Left ventricle myocardium inferior (tissue), 1 donor: ENCODE measurements around the gene KLHL6. TPM values are rescaled to one million over a fixed set of nuclear protein-coding genes. Genes with fewer than 3 reads are reported as not detected.
A peak's percentile ranks its signal among the peaks of the same experiment; 100 is the strongest.

ENCODE experiments used
- DNase-seq: peaks from one replicate; pipeline ENCODE4 v3.0.0-alpha.2; 2020
- H3K27ac ChIP-seq: fragments of 200-600 bp; replicated peaks from 2 replicates; pipeline ENCODE4 v1.8.0; 2021
- H3K27me3 ChIP-seq: fragments of 200-600 bp; 2 replicates; pipeline ENCODE4 v1.8.0; 2021; ENCODE audit warnings: low read depth
- H3K36me3 ChIP-seq: fragments of 200-600 bp; 2 replicates; pipeline ENCODE4 v1.8.0; 2021
- H3K4me1 ChIP-seq: fragments of 200-600 bp; 2 replicates; pipeline ENCODE4 v1.8.0; 2021
- H3K4me3 ChIP-seq: fragments of 200-600 bp; 2 replicates; pipeline ENCODE4 v1.8.0; 2021; ENCODE audit warnings: mild to moderate bottlenecking, moderate library complexity
- H3K9me3 ChIP-seq: fragments of 200-600 bp; replicated peaks from 2 replicates; pipeline ENCODE4 v1.8.0; 2021
- intact Hi-C: fragments of 100-400 bp; cut with micrococcal nuclease; formaldehyde crosslinking; loops from one replicate; pipeline ENCODE4 v1.11.0; 2022
- total RNA-seq: library from RNA; stranded (reverse); fragmentation: NEBNext Ultra II Directional; extraction: Animal tissue kit (Norgen Biotek cat#: 25700); gene quantifications from one replicate; pipeline ENCODE4 v1.2.1, GENCODE V29; 2021
- TF ChIP-seq, protein P1 (sequence below): fragments of 200-600 bp; IDR thresholded peaks from 2 replicates; pipeline ENCODE4 v1.8.0; 2021; ENCODE audit warnings: antibody characterized with exemption, mild to moderate bottlenecking, borderline replicate concordance
- donor health status: DM: no; HTN: yes; CAD: no; lungs with severe emphysema.

KLHL6 gene
- total RNA-seq, 1 donor from 2014 or later: 0.69 TPM

DNA sequence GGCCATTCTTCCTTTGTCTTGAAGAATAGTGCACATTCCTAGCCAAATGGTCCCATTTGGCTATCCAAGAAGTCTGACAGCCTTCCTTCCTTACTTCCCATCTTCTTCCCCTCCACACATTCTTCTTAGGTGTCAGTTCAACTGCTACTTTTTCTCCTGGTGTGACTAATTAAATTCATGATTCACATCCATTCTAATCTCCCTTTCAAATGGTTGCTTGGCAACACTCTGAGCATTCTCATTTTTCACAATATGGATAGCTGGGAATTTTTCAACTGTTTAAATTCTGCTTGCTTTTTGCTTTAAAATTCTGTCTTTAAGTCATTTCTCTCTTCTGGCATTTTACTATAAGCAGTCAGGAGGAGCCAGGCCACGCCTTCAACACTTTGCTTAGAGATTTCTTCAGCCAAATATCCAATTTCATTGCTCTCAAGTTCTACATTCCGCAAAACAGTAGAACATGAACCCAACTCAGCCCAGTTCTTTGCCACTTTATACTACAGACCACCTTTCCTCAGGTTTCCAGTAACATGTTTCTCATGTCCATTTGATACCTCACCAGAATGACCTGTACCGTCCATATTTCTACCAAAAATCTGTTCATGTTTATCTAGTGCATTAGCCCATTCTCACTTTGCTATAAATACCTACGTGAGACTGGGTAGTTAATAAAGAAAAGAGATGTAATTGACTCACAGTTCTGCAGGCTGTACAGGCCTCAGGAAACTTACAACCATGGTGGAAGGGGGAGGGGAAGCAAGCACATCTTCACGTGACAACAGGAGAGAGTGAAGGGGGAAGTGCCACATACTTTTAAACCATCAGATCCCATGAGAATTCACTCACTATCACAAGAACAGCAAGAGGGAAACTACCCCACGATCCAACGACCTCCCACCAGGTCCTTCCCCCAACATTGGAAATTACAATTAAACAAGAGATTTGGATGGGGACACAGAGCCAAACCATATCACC is 95.1 kb downstream of the KLHL6 start:
- DNase-seq: no peak
- intact Hi-C loops: no loop called here
- Histone ChIP-seq H3K36me3 (peaks cover 16% of the 10 kb centered on the region), H3K4me3 (no peak overlapping the region), H3K27ac (no peak overlapping the region), H3K27me3 (no peaks in the 10 kb centered on the region), H3K4me1 (no peaks in the 10 kb centered on the region), H3K9me3 (peaks cover 7% of the 10 kb centered on the region)
- TF ChIP-seq, protein P1, sequence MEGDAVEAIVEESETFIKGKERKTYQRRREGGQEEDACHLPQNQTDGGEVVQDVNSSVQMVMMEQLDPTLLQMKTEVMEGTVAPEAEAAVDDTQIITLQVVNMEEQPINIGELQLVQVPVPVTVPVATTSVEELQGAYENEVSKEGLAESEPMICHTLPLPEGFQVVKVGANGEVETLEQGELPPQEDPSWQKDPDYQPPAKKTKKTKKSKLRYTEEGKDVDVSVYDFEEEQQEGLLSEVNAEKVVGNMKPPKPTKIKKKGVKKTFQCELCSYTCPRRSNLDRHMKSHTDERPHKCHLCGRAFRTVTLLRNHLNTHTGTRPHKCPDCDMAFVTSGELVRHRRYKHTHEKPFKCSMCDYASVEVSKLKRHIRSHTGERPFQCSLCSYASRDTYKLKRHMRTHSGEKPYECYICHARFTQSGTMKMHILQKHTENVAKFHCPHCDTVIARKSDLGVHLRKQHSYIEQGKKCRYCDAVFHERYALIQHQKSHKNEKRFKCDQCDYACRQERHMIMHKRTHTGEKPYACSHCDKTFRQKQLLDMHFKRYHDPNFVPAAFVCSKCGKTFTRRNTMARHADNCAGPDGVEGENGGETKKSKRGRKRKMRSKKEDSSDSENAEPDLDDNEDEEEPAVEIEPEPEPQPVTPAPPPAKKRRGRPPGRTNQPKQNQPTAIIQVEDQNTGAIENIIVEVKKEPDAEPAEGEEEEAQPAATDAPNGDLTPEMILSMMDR: no peak

DNA sequence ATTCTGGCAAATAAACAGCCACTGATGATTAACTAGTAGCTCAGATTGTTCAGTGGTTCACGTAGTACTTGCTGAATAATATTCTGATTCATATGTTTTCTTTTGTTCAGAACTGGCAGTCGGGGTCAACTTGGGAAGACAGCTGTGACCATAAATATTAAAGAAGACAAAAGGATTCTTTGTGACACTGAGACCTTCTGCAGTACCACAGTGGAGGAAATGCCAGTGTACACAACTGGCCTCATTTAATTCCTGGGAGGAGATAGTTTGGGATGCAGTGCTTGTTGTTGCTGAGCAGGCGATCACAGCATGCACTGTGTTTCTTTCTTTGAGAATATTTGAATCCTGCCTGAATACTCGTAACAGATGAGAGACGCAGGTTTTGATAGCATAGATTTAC is 100.4 kb downstream of the KLHL6 start:
- Histone ChIP-seq H3K9me3 (peaks cover 2% of the 10 kb centered on the region), H3K36me3 (peaks cover 52% of the 10 kb centered on the region), H3K27me3 (no peaks in the 10 kb centered on the region), H3K4me1 (peaks cover 17% of the 10 kb centered on the region), H3K4me3 (no peak overlapping the region), H3K27ac (no peak overlapping the region)
- TF ChIP-seq, protein P1: no peak
- DNase-seq: no peak
- intact Hi-C loops: no loop called here

DNA sequence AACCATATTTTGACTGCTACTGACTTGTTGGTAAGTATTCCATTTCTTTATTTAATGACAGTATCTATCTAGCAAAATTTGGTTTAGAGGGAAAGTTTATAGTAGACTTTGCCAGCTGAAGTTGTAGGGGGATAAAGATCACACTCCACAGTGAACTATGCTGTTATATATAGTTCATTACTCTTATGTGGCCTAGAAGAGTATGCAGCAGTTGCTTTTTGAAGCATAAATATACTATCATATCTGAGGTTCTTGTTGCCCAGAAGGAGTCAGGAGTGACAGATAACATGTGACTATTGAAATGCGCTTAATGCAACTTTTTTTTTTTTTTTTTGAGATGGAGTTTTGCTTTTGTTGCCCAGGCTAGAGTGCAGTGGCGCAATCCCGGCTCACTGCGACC is 101.4 kb downstream of the KLHL6 start:
- no peak overlapping the region for H3K4me3 ChIP-seq
- H3K36me3 ChIP-seq: peaks cover 52% of the 10 kb centered on the region
- TF ChIP-seq, protein P1: no peak
- no peaks in the 10 kb centered on the region for H3K27me3 ChIP-seq
- intact Hi-C loops: no loop called here
- H3K27ac ChIP-seq: peak overlapping the region; percentile 52
- peaks cover 27% of the 10 kb centered on the region for H3K4me1 ChIP-seq
- DNase-seq: no peak
- H3K9me3 ChIP-seq: no peaks in the 10 kb centered on the region

DNA sequence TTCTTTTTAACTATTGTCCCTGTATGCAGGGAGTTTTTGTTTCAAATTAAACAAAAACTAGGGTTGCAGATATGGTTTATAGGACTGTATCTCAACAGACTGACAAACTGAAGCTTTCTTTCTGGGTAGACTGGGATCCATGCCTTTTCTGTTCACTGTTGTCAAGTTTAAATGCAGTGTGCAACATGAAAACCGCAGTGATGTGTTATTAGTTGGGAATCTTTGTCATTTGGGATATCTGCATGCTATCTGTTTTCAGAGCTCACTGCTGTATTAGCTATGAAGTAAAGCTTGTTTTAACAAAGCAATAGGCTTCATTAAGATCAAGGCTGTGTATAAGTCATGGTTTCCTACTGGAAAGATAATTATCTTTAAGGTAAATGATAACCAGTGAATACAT is 105.7 kb downstream of the KLHL6 start:
- Histone ChIP-seq H3K27me3 (no peaks in the 10 kb centered on the region), H3K27ac (peak overlapping the region; percentile 91), H3K4me1 (peaks cover 52% of the 10 kb centered on the region), H3K9me3 (peaks cover 2% of the 10 kb centered on the region), H3K36me3 (peaks cover 30% of the 10 kb centered on the region), H3K4me3 (peak overlapping the region; percentile 82)
- intact Hi-C loops: no loop called here
- TF ChIP-seq, protein P1: no peak
- no peak for DNase-seq

DNA sequence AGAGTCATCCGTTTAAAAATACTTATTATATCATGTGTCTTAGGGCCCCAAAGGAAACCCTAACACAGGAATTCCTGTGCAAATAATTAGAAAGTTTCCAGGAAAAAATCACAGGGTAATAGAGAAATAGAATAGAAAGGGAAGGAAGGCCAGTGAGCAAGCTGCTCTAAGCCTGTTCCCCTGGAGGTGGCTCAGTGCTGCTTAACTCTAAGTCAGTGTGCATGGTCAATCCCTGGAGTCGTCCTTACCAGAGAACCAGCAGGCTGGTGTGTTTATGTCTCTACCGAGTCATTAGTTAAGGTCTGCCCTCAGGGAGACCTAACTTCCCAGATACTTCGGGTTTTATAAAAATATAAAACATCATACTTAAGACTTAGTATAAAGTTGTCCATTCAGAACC is 106.1 kb downstream of the KLHL6 start:
- intact Hi-C loops: no loop called here
- Histone ChIP-seq H3K4me3 (peak overlapping the region; percentile 82), H3K4me1 (peaks cover 51% of the 10 kb centered on the region), H3K27me3 (no peaks in the 10 kb centered on the region), H3K9me3 (peaks cover 6% of the 10 kb centered on the region), H3K27ac (peak overlapping the region; percentile 91), H3K36me3 (peaks cover 26% of the 10 kb centered on the region)
- TF ChIP-seq, protein P1: peak; percentile 30
- DNase-seq: no peak
